Activated CD8-positive, alpha-beta memory T cell treated with anti-CD3 and anti-CD28 coated beads for 36 hours (primary cell): ENCODE data around the gene SLC23A2. TPM values are rescaled to one million over a fixed set of nuclear protein-coding genes. Genes with fewer than 3 reads are reported as not detected.
"Not testable (repeated sequence)": the region's sequence is repeated elsewhere in the genome, so short reads cannot be mapped to it uniquely, and the experiment has no call there.

Experiments
- CTCF ChIA-PET: fragments of 350-600 bp; sonication (Branson Sonifier 250); formaldehyde crosslinking; loops from one replicate; lab custom pipeline; 2021; ENCODE audit warnings: antibody characterized with exemption; lab: Charles Lee
- POLR2A ChIA-PET: fragments of 350-600 bp; sonication (Branson Sonifier 250); formaldehyde crosslinking; loops from one replicate; lab custom pipeline; 2021; ENCODE audit warnings: antibody characterized with exemption; lab: Charles Lee
- total RNA-seq, 2 experiments: library from RNA; stranded (reverse); gene quantifications; one replicate each; pipeline ENCODE4 v1.2.3, GENCODE V29; 2021

Gene SLC23A2
- total RNA-seq, 2 experiments from 2014 or later = 22.3 to 22.9 TPM

DNA sequence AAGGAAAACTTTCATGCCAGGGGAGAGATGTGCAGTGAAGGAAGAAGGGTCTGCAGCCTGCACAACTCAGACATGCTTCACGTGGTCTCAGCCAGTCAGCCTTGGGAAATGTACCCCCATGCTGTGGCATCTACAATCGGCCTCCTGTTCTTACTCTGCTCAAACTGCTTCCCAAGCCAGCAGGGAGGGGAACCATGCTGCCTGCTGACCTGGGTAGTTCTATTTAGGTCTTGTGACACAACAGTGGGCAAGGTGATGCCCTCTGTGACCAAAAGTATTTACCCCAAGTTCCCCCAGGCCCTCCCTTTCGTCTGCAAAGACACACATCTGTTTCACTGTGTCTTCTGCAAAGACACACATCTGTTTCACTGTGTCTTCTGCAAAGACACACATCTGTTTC, 106.9 kb downstream of the SLC23A2 start:
- CTCF ChIA-PET = no interaction called here
- POLR2A ChIA-PET = no interaction called here

DNA sequence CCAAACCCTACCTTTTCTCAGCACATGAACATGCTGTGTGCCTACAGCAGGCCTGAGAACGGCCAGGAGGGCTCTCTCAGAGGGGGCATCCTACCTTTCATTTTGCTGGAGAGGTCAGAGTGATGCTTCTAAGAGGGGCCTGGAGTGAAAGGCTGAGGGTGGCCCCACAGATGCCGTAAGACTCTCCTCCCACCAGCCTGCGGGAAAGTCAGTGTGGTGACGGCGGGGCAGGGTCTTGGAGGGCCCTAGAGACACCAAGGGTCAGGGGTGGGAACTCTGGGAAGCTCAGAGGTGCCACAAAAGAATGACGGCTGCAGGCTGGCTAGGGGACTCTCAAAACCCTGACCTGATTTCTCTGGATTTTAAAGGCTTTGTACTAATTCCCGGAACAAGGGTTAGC, 107.6 kb downstream of the SLC23A2 start:
- POLR2A ChIA-PET = no interaction called here
- CTCF ChIA-PET = no interaction called here

DNA sequence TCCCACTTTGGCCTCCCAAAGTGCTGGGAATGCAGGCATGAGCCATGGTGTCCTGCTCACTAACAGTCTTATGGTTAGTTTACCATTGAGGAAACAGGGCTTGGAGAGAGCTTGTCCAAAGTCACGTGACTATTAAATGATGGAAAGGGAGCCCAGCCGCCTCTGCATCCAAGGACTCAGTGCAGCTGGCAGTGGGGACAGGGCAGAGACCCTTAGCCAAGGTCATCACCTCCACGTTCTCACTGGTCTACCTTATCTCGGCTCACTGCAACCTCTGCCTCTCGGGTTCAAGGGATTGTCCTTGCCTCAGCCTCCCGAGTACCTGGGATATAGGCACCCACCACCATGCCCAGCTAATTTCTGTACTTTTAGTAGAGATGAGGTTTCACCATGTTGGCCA, 109.3 kb downstream of the SLC23A2 start:
- POLR2A ChIA-PET = no interaction called here
- CTCF ChIA-PET = no interaction called here

DNA sequence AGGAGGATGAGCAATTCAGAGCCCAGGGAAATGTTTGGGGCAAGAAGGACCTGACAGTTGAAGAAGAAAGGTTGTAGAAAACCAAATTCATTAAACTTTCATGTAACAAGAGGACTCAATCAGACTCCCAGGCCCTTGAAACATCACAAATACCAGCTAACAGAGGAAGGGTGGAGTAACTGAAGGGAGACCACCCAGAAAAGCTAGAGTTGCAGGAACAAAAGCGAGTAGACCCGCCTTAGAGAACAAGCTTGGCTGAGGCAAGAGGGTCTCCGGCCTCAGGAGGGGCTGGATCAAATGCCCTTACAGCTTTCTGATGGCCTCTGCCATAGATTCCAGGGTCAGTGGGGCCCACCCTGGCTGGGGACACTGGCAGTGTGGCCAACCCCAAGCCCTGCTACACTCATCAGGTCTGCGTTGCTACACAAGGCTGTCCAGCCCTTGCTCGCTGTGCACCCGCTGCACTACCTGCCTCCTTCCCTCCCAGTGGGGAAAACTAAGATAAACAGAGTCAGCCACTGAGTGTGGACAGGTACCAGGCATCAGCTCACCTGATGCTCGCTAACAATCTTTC, 110.0 kb downstream of the SLC23A2 start:
- ChIA-PET POLR2A (no interaction called here), CTCF (interaction anchor here (1.0 kb wide), 1 partner anchor 65 kb away, joined by 3 read pairs; no protein-coding TSS in a partner anchor)

DNA sequence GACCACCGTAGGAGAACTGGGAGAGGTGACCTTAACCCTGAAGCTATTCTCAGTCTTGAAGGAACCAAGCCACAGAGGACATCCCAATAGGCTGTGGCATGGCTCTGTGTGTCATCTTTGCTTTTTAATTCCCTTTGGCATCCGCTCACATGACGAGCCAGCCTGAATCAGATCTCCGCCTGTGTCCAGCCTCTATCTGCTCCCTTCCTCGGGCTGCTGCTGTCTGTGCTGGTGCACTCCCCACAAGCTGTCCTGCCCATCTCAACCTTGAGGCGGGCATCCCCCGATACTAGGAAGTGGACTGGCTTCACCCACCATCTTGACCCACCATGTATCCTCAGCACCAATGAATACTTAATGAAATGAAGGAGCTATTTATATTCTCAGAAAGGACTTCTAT, 111.9 kb downstream of the SLC23A2 start:
- CTCF ChIA-PET = no interaction called here
- POLR2A ChIA-PET = no interaction called here

DNA sequence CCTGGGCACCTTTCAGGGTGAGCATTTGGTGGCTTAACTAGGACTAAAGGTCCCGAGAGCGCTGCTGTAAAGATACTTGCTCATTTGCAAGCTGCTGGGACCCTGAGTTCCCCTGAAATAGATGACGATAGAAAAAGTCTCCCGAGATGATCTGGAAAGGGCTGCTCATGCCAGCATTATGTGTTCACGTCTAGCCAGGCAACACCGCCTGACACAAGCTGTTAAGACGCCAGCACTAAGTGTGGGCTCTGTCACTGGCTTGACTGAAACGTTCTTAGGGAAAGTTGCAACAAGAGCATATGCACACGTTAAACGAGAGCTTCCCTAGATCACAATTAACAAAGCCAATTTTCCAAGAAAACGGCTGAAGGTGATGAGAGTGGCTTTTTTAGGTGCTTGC, 113.7 kb downstream of the SLC23A2 start:
- CTCF ChIA-PET = interaction anchor here (0.5 kb wide), 1 partner anchor 51 kb away, joined by 4 read pairs; no protein-coding TSS in a partner anchor
- POLR2A ChIA-PET = no interaction called here

DNA sequence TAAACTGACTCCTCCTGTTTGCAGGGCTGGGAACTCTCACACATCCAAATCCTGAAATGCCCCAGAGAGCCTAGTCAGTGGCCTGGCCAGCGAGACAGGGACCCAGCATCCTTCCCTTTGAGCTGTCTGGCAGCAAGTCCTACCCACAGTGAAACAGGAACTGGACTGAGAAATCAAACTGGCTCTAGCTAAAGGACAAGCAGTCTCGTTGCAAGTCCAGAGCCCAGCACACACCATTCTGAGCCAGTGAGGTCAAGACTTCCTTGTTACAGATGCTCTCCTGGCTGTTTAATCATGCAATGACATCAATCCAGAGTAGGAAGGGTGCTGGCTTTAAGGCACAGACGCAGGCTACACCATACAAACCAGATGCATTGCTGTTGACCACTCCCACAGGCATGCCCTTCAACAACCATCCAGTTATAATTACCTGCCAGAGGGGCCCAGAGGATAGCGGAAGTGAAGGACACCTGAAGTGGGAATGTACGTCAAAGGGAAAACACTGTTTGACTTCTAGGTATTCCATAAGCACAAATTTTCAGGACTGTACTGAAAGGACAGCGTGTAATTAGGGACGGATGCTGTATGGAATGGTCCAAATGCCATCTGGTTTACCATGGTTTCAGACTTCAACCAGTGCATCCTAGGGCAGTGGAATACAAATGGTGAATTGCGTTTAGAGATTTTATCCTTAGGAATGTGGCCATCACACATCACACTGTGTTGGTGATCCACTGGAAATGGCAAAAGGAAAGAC, 114.4 kb downstream of the SLC23A2 start:
- POLR2A ChIA-PET = no interaction called here
- CTCF ChIA-PET = interaction anchor here (0.5 to 0.6 kb wide), 2 partner anchors 51 to 74 kb away, joined by 3 to 4 read pairs; no protein-coding TSS in a partner anchor

DNA sequence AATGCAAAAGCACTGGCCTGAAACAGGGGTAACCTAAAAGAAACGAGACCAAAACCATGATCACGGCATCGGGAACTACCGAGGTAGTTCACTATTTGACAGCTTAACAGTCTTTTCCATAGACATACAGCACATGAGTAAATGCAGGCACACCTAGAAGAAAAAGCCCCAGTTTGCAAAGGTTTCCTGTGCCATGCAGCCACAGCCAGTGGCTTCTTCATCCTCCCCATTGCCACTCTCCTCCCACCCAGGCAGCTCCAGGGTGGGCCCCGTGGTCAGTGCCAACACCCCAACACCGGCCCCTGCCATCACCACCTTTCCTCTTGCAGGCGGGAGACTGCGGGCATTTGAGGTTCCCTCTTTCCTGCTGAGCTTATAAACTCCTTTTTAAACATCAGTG, 115.4 kb downstream of the SLC23A2 start:
- ChIA-PET CTCF (no interaction called here), POLR2A (no interaction called here)

DNA sequence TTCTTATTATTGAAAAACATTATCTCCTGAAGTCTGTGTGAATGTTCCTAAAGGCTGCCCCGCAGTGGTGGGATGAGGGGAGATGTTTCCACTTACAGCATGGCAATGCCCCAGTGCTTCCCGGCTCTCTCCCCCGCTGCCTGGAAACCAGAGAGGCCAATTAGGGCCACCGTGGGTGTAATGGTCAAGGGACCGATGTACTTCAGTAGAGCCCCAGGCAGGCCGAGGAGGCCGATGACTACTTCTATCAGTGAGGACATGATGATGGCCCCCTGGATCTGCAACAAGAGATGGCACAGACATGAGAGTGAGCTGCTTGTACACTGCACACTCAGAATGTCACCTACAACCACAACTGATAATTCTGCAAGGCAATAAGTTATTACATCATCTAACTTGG, 117.8 kb downstream of the SLC23A2 start:
- CTCF ChIA-PET = no interaction called here

DNA sequence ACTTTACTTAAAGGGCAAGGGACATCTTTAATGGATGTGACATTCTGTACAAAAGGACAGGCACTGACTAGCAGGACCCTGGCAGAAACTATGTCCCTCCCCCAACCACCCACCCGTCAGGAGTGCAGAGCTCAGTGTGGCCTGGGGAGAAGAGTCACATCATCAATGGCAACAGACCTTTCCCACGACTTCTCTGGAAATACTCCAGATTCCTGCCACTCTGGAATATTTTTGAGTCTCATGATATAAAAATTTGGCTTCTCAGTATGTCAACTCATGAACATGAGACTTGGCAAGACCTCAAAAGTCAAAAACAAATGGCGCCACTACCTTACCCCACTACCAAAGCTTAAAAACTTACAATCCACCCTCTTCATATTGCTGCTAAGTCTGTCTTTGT, 118.3 kb downstream of the SLC23A2 start:
- ChIA-PET POLR2A (no interaction called here), CTCF (no interaction called here)

More for the DNA sequence above, 117.8 kb downstream of the SLC23A2 start:
- POLR2A ChIA-PET = no interaction called here

DNA sequence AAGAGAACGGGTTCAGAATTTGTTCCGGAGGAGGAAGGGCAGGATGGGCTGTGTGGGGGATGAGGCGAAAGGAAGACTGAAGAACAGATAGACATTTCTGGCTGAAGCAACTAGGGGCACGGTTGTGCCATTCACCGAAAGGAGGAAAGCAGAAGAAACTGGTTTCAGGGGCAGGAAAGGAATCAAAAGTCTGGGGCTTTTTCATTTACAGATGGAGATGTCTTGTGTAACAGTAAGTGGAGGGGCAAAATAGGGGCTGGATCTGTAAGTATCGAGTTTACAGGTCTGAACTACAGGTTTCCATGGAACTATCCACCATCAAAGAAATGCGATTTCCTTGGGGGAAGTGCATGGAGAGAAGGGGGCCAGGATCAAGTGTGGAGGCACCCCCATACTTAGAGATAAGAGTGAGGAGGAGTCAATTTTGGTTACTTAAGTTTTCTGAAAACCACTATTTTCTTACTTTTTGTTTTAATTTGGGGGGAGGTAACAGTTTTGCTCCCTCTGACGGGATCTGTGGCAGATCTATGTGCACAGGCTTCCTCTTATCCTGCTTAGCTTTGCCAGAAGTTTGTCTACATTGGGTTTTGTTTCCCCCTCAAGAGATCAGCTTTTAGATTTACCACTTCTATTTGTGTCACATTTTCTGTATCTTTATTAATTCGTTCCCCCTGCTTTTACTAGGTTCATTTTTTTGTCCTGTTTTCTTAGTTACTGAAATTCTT, 120.1 kb downstream of the SLC23A2 start:
- ChIA-PET POLR2A (no interaction called here), CTCF (no interaction called here)

DNA sequence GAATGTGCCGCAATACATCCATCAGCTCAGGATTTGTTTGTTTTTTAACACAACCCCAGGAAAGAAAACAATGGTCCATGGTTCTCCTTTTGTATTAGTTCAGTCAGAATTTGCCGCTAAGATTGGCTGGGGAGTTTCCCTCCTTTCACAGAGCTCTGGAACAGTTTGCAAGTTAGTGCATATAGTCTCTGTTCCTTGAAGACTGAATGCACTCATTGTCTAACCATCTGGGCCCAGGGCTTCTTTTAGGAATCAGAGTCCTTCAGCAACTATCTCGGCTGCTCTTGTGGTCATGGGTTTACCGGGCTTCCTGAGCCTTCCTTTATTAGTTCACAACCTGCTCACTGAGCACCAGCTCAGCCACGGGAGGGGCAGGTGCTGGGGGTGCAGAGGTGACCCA, 121.3 kb downstream of the SLC23A2 start:
- ChIA-PET POLR2A (no interaction called here), CTCF (interaction anchor here (0.8 kb wide), 1 partner anchor 15 kb away, joined by 5 read pairs; no protein-coding TSS in a partner anchor)

DNA sequence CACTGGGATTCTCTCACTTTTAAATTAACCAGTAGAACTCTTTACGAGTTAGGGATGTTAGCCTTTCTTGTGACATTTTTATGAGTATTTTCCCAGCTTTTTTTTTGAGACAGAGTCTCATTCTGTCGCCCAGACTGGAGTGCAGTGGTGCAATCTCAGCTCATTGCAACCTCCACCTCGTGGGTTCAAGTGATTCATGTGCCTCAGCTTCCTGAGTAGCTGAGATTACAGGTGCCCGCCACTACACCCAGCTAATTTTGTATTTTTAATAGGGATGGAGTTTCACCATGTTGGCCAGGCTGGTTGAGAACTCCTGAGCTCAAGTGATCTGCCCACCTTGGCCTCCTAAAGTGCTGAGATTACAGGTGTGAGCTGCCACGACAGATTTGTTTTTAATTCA, 123.2 kb downstream of the SLC23A2 start:
- POLR2A ChIA-PET = not testable (repeated sequence)
- CTCF ChIA-PET = interaction anchor here (0.6 kb wide), 1 partner anchor 60 kb away, joined by 3 read pairs; no protein-coding TSS in a partner anchor

DNA sequence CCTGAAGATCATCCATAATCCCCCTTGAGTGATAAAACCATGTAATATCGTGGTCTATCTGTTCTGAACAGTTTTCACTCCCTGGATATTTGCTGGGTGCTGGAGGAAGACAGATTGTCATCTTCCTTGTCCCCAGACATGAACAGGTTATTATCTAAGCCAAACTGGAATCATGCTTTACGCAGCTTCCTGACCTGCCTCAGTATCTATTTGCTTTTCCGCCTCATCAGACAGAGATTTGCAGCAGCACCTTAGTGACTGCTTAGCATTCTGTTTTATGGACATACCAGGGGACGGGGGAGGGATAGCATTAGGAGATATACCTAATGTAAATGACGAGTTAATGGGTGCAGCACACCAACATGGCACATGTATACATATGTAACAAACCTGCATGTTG, 124.6 kb downstream of the SLC23A2 start:
- CTCF ChIA-PET = no interaction called here
- POLR2A ChIA-PET = no interaction called here

DNA sequence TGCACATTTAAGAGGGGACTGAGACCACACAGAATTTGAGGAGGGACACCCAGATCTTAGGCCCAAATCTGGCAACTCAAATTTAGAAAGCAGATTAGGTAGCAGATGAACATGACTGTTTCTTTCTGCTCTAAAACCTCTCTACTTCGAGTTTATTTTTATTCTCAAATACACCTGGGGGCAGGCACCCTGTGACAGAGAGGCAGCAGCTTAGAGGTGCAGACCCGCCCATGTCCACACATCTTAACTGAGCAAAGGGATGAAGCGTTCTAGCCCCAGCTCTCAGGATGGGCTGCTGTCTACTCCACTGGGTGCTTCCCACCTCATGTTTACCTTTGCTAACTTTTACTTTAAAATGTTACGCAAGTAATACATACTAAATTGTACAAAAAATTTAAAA, 125.0 kb downstream of the SLC23A2 start:
- POLR2A ChIA-PET = no interaction called here
- CTCF ChIA-PET = no interaction called here

DNA sequence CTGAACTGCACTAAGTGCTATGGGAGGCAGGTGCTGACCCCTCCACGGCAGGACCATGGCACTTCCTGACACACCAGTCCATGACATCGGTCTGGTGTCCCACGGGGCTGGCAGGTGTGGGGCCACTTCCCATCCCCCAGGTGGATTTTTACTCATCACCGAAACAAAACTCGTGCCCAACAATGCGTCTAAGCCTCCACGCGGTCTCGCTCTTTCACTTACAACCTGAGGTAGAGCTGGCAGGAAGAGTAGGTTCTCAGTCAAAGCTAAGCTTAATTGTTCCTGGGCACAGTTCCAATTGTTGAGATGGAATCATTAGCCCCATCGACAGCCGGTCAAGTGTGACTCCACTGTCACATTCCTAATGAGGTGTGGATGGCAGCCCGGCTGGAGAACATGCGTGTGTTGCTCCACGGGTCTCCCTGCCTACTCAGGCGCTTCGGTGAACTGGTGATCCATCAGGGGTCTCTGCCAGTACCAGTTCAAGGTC, 125.7 kb downstream of the SLC23A2 start:
- ChIA-PET CTCF (no interaction called here), POLR2A (no interaction called here)

DNA sequence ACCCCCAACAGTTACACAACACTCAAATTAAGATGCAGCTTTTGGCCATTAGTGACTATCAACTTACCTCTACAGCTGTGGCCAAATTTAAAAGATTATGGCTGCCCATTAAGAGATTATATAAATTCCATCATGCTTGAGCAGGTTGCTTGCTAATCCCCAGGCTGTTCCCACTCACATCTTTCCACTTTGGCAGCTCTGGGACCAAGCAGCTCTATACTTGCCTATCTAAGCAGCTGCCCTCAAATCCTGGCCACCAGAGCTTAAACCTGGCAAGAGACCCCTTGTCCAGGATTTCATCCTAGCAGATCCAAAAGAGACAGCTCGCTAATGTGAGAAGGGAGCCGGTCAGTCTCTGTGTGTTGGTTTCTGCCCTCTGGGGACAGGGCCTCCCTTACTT, 127.9 kb downstream of the SLC23A2 start:
- ChIA-PET CTCF (no interaction called here), POLR2A (no interaction called here)

DNA sequence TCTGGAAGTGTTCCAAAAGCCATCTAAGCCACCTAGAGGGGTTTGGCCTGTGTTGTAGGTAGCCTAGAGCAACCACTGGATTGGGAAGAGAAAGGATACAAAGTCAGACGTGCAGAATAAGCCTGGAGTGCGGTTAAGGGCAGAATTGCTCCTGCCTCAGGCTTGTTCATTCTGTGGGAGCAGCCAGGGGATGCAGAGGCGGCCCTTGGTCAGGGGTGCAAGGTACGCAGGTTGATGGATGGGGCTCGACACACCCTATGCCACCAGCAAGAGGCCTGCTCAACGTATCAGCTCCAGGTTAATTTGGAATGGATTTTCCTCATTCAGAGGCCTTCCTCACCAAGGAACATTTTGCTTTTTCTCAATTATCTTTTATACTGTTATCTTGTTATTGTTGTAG, 129.8 kb downstream of the SLC23A2 start:
- CTCF ChIA-PET = no interaction called here

DNA sequence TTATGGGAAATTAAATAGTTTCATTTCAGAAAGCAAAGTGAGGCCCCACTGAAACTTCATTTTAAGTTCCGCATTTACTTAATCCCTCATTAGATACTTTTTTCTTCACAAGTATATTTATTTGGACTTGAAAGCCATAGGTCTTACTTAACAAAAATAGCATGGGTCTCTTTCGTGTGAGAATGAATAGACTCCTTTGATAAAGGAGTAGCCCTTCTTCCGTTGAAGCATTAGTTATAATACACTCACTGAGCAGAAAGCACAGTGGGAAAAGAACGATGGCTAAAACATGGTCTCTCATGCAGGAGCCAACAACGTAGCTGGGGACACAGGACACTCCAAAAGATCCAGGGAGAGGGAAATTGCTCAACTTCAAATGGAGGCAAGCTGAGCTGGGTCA, 130.4 kb downstream of the SLC23A2 start:
- POLR2A ChIA-PET = no interaction called here

More for the DNA sequence above, 129.8 kb downstream of the SLC23A2 start:
- POLR2A ChIA-PET = no interaction called here

More for the DNA sequence above, 130.4 kb downstream of the SLC23A2 start:
- CTCF ChIA-PET = no interaction called here
